ENCODE results near the gene NES. TPM values are rescaled to one million over a fixed set of nuclear protein-coding genes. Genes with fewer than 3 reads are reported as not detected.

NES gene
- total RNA-seq, 1 donor from 2014 or later, result 26.1 TPM

- no peak for DNase-seq (ENCODE audit: low spot score)
These were observed 53.0 kb downstream of the NES start for GRCh38 chr1:156623946-156624813.

DNA sequence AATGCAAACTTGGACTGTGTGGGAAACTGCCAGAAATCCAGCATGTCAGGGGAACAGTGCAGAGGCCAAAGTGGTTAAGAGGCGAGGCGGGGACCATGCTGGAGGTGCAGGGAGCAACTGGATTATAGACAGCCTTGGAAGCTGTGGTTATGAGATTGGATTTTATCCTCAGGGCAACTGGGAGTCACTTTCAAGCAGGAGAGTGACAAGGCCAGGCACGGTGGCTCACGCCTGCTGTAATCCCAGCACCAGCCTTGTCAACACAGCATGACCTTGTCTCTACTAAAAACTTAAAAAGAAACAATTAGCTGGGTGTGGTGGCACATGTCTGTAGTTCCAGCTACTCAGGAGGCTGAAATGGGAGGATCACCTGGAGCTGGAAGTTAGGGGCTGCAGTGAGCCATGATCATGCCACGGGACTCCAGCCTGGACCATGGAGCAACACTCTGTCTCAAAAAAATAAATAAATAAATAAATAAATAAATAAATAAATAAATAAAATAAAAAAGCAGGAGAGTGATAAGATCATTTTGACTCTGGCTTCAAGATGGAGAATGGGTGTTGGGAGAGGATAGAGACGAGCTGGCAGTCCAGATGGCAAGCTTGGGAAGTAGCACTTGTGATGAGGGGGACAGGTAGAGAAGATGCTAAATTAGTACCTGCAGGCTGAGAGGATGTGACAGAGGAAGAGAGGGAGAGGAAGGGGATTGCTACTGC is 54.5 kb downstream of the NES start:
- DNase-seq (ENCODE audit: low spot score), result no peak

GRCh38 chr1:156619582-156619955 is 57.6 kb downstream of the NES start:
- DNase-seq (ENCODE audit: low spot score), result no peak

GRCh38 chr1:156618853-156619581 is 58.2 kb downstream of the NES start, which contains the start of gene HAPLN2:
Gene HAPLN2, plus strand, starts transcription at chr1:156619415. Its CDS starts 4,076 bp downstream, at chr1:156623491.
- no peak for DNase-seq (ENCODE audit: low spot score)

Other genes with a start within 250 kb of the NES start
- gene MEF2D, start 176.6 kb downstream of the NES start, total RNA-seq, result 57.8 TPM
- 2.5 TPM for gene IQGAP3, start 104.8 kb downstream of the NES start, total RNA-seq
- gene TTC24, start 97.7 kb downstream of the NES start, total RNA-seq, result 0.60 TPM
- 99.0 TPM for gene NAXE, start 85.6 kb downstream of the NES start, total RNA-seq
- 12.6 TPM for gene GPATCH4, start 75.9 kb downstream of the NES start, total RNA-seq
- 0.43 TPM for gene HAPLN2, start 58.0 kb downstream of the NES start, total RNA-seq
- 0.52 TPM for gene BCAN, start 35.3 kb downstream of the NES start, total RNA-seq
- gene CRABP2, start 28.2 kb upstream of the NES start, total RNA-seq, result 3.5 TPM
- gene METTL25B, start 51.1 kb upstream of the NES start, total RNA-seq, result 48.0 TPM
- 24.1 TPM for gene ISG20L2, start 51.4 kb upstream of the NES start, total RNA-seq
- gene MRPL24, start 63.7 kb upstream of the NES start, total RNA-seq, result 63.7 TPM
- gene HDGF, start 74.3 kb upstream of the NES start, total RNA-seq, result 170 TPM
- gene PRCC, start 90.1 kb upstream of the NES start, total RNA-seq, result 57.8 TPM
- gene SH2D2A, start 139.4 kb upstream of the NES start, total RNA-seq, result 5.4 TPM
- 0.58 TPM for gene INSRR, start 181.7 kb upstream of the NES start, total RNA-seq
- 3.3 TPM for gene NTRK1, start 183.5 kb upstream of the NES start, total RNA-seq
- gene PEAR1, start 216.3 kb upstream of the NES start, total RNA-seq, result 9.9 TPM
- gene LRRC71, start 243.2 kb upstream of the NES start, total RNA-seq, result 0.23 TPM

Measured in mucosa of gallbladder (tissue), 1 donor.